ENCODE results near the gene GOLGA2.

Gene GOLGA2

DNA sequence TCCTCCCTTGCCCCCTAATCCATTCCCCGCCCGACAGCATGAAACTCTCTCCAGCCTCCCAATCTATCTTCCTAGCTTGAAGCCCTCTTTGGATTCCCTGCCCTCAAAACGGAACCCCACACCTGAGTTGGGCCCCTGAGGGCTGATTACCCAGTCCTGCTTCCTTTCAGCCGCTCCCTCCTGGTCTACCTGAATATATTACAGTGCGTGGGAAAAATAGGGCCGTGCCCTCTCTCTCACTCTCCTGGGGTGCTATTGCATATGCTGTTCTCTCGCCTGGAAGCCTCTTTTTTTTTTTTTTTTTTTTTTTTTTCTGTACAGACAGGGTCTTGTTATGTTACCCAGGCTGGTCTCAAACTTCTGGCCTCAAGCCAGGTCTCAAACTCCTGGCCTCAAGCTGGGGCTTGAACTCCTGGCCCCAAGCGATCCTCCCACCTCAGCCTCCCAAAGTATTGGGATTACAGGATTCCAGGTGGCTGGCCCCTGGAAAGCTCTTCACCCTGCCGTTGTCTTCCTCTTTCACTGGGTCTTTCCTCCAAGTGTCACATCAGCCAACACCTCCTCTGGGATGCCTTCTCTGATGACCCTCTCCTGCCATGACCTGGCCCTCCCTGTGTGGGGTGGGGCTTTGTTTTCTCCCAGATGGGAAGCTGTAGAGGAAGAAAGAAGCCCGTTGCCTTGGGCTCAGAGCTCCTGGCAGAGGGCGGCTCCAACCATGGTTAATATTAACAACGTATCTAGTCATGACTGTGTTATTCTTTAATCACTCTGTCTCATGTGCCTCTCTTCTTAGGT lies 64.4 kb downstream of the GOLGA2 start:
- DNase-seq, result no peak

DNA sequence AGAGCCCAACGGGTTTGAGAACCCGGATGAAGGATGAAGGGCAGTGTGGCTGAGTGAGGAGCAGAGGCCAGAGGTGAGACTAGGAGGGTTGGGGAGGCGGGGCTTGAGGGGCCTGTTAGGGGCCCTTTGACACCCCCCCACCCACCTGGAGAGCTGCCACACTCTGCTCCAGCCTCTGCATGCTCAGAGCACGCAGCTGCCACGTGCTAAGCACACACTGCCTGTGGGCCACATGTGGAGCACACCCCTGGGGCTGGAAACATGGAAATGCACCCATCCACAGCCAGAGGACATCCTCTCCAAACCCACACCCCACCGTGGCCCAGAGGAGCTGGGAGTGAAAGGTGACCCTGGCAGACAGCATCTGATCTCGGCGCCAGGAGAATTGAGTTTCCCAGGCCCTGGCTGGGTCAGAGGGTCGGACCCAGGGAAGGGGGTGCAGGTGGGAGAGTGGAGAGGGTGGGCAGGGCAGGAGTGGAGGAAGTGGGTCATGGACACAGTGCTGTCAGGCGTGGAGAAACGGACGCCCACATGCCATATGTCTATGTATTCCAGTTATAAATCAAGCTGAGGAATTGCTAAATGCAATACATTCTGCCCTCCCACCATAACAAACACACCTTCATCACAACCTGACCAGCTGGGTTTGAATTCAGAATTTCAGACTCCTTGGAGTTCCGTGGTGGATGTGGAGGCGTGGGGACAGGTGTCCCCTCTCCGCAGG lies 66.7 kb downstream of the GOLGA2 start:
- DNase-seq, result no peak

DNA sequence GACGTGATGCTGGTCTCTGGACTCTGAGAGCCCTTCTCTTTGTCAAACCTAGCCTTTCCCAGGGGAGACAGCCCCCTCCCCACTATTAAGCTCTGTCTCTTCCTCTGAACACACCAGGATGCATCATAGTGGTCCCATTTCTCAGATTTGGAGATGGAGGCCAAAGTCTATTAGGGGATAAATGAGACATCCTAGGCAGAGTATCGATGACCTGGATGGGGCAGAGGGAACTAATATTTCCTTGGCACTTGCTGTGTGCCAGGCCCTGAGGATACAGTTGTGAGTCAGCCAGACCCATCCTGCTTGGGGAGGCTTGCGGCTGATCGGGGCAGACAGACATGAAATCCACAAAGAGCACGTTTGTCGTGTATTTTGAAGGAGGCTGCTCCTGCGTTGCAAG lies 67.4 kb downstream of the GOLGA2 start:
- DNase-seq, result no peak

DNA sequence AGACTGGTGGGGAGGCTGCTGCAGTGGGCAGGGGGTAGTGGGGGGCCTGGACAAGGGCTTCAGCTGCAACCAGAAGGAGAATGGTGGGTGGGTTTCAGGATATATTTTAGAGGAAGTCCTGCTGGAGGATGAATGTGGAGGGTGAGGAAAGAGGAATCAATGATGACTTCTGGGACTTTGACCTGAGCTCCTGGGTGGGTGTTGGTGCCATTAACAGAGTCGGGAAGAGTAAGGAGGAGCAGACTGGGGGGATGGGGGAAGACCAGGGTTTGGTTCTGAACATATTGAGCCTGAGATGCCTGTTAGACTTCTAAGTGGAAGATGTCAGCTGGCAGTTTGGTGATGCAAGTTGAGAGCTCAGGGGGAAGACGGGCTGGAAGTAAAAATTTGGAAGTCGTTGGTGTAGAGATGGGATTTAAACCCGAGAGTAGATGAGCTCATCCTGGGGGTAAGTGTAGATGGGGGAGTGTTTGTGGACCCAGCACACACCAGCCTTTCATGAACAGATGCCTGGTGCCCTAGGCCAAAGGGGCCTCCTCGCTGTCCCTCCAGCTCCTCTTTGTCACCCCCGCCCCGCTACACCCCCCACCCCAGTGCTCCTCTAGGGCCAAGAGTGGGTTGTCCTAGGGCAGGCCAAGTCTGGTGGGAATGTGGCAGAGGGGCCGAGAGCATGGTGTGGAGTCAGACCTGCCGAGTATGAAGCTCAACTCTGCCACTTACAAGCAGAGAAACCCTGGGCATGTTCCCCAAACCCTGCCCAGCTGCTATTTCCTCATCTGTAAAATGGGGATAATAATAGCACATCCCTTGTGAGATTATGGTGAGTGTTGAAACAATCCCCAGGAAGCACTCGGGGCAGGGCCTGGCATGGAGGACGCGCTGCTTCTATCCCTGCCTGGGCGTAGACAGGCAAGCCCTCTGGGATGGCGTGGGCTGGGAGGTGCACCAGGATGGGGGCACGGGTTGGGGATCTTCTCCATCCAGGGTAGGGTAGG lies 68.6 kb downstream of the GOLGA2 start:
- no peak for DNase-seq

DNA sequence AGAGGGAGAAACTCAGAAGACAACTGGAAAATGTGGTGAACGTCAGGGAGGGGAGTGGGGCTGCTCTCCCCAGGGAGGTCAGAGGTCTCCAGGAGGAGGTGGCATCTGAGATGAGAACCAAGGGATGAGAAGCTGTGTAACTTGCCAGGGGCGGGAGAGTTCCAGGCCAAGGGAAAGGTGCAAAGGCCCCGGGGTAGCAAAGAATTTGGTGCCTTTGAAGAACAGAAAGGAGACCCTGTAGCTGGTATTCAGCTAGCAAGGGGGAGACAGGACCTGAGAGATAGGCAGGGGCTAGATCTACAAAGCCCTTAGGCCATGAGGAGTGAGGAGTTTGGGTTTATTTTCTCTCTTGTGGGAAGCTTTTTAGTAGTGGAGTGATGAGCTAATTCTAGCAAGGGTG lies 69.3 kb downstream of the GOLGA2 start:
- no peak for DNase-seq

Measured in activated CD4-positive, alpha-beta T cell treated with anti-CD3 and anti-CD28 coated beads for 1 hour (primary cell).